GM15510 (cell line): ENCODE measurements around the gene ZPR1.

Experiments
- POLR2A ChIP-seq: IDR thresholded peaks from 3 replicates; pipeline ENCODE4 v1.6.1; 2011; ENCODE audit warnings: borderline replicate concordance; ENCODE audit not compliant: insufficient read length; ENCODE audit errors: extremely low read depth

ZPR1 gene

GRCh38 chr11:116811194-116811593 lies 23.4 kb upstream of the ZPR1 start:
- no peak for TF ChIP-seq POLR2A

GRCh38 chr11:116808262-116809175 lies 20.7 kb upstream of the ZPR1 start:
- no peak for TF ChIP-seq POLR2A

DNA sequence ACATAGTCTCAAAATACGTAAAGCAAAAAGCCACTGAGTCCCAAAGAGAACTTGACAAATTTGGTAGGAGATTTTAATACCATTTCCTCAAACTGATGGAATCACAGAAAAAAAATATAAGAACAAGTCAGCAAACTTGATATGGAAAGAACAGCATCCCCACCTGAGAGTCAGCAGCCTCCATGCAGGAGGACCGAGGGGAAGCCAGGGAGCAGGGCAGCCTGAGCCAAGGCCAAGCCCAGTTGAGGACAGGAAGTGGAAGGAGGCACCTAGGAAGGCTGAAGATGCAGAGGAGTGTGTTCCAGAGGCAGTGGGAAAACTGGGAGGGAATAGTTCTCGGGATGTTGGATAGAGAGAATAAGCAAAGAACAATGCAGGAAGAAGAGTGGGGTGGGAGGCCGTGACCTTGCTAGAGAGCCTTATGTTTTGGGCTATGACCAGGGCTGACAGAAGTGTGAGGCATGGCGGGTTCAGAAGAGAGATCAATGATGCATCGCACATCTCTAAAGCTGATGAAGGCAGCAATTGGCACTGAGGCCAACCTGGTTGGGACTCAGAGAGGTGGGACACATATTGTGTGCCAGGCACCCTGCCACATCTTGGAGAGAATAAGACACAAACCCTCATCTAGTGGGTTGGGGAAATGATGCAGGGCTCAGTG lies 19.9 kb upstream of the ZPR1 start:
- no peak for TF ChIP-seq POLR2A

DNA sequence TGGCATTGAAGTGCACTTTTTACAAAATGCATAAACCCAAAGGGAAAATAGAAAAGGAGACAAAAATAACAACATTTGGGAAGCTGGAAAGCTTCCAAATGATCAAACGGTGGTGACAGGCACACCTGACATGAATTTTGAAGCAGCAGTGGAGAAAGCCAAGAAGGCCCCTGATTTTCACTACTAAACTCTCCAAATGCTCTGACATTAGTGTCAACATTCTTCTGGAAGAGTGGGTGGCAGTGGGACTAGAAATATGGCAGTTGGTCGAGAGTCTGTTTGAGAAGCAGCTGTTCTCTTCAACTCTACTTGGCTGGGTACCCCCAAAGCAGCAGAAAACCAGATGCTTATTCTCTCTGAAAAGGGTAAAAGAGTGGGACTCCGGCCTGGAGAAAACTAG lies 16.2 kb upstream of the ZPR1 start:
- no peak for TF ChIP-seq POLR2A

DNA sequence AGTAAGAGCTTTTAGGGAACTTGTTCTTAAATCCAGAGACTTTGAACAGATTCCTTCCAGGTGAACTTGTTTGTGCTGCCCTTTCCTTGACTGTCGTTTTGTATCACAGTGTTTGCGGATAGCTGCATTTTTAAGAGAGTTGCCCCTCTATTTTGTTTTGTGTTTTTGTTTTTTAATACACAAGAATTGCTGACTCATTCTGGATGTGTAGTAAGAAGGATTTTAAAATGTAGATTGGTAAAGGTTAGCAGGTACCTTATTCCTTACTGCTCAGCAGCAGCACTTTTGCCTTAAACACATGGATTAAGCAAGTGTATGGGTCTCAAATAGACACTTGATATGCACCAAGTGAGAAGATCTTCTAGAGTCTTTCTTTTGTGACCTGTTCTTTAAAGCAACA lies 12.8 kb upstream of the ZPR1 start:
- no peak for TF ChIP-seq POLR2A

DNA sequence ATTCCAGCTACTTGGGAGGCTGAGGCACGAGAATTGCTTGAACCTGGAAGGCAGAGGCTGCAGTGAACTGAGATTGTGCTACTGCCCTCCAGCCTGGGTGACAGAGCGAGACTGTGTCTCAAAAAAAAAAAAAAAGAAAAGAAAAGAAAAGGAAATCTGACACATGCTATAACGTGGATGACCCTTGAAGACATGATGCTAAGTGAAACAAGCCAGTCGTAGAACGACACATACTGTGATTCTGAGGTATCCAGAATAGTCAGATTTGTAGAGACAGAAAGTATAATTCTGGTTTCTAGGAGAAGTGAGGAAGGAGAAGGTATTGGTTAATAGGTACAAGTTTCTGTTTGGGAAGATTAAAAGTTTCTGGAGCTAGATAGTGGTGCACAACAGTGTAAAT lies 10.5 kb upstream of the ZPR1 start:
- no peak for TF ChIP-seq POLR2A

GRCh38 chr11:116797816-116798215 lies 10.0 kb upstream of the ZPR1 start:
- TF ChIP-seq POLR2A = no peak

- TF ChIP-seq POLR2A = no peak
Observed at GRCh38 chr11:116796548-116796947, 8.7 kb upstream of the ZPR1 start.

- no peak for TF ChIP-seq POLR2A
Observed at GRCh38 chr11:116794851-116795250, 7.0 kb upstream of the ZPR1 start.

DNA sequence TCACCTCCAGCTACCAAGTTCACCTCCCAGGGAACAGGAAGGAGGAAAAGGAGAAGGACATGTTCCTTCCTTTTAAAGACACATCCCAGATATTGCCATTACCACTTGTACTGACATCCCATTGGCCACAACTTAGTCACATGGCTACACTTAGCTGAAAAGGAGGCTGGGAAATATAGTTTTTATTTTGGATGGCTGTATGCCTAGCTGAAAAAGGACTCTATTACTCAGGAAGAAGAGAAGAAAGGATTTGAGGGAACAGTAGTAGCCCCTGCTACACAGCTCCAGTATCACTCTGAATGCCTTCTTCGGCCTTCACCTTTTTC lies 5.9 kb upstream of the ZPR1 start:
- no peak for TF ChIP-seq POLR2A

- TF ChIP-seq POLR2A = no peak
Observed at GRCh38 chr11:116792869-116793771, 5.3 kb upstream of the ZPR1 start.

GRCh38 chr11:116792144-116792868 lies 4.5 kb upstream of the ZPR1 start:
- TF ChIP-seq POLR2A = no peak

DNA sequence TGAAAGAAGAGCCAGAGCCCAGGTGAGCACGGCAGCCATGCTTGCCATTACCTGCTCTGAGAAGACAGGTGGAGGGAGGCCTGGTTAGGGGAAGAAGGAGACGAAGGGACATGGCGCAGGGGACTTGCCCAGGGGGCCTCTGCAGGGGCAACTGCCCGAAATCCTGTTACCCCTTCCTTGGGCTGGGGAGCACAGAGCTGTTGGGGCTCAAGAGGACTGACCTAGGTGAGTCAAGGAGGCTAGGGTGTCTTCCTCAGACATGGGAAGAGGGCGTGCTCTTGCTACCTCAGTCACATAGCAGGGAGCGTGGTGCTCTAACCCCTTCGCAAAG lies 4.0 kb upstream of the ZPR1 start, which contains the start of gene APOA5:
Gene APOA5 (minus strand): TSS at position 67 of the 331 bp plus-strand sequence. CDS start 19 bp downstream, at position 48.
- TF ChIP-seq POLR2A = no peak

- no peak for TF ChIP-seq POLR2A
Observed at GRCh38 chr11:116791002-116791812, 3.4 kb upstream of the ZPR1 start.
